IMR-90 (cell line): ENCODE measurements around the gene SLIT1. TPM values are rescaled to one million over a fixed set of nuclear protein-coding genes. Genes with fewer than 3 reads are reported as not detected.

Source experiments
- ATAC-seq: fragments of 200-7000 bp; cut with Tn5 transposase; 2 replicates; pipeline ENCODE4 v1.9.1; 2020; ENCODE audit warnings: low read depth, mild to moderate bottlenecking, moderate library complexity
- BruUV-seq: library from RNA; stranded (reverse); fragments of 400-500 nt; replicated peaks from 2 replicates; lab custom pipeline; 2021; lab: Mats Ljungman, UMichigan
- CTCF ChIA-PET: fragments of 300-600 bp; formaldehyde crosslinking; extraction: SDS; loops from one replicate; lab custom pipeline; 2021; ENCODE audit warnings: antibody characterized with exemption; lab: Yijun Ruan, JAX
- POLR2A ChIA-PET: fragments of 300-600 bp; sonication (Branson Sonifier 250); formaldehyde crosslinking; loops from one replicate; lab custom pipeline; 2022; ENCODE audit warnings: antibody characterized with exemption; ENCODE audit not compliant: unreplicated experiment; lab: Charles Lee
- DNase-seq: peaks from one replicate; pipeline ENCODE4 v3.0.0; 2013
- H2AFZ ChIP-seq: replicated peaks from 2 replicates; pipeline ENCODE3; 2013; ENCODE audit warnings: low read length, mild to moderate bottlenecking; ENCODE audit not compliant: poor library complexity
- H2AK5ac ChIP-seq: 2 replicates; pipeline ENCODE4 v1.6.1; 2013; ENCODE audit warnings: low read depth, low read length, inconsistent platforms
- H2AK9ac ChIP-seq: replicated peaks from 2 replicates; pipeline ENCODE3; 2013; ENCODE audit warnings: mild to moderate bottlenecking, low read depth, low read length, moderate library complexity; ENCODE audit not compliant: poor library complexity
- H2BK120ac ChIP-seq: 2 replicates; pipeline ENCODE4 v1.6.1; 2013; ENCODE audit warnings: low read depth, low read length, inconsistent platforms
- H2BK15ac ChIP-seq: 3 replicates; pipeline ENCODE4 v1.6.1; 2013; ENCODE audit warnings: low read depth, low read length, inconsistent platforms
- H2BK20ac ChIP-seq: 2 replicates; pipeline ENCODE4 v1.6.1; 2013; ENCODE audit warnings: low read depth, mild to moderate bottlenecking, inconsistent platforms, low read length, moderate library complexity
- H2BK5ac ChIP-seq: 2 replicates; pipeline ENCODE4 v1.6.1; 2013; ENCODE audit warnings: mild to moderate bottlenecking, low read depth, low read length, inconsistent platforms; ENCODE audit not compliant: poor library complexity, severe bottlenecking
- H3K14ac ChIP-seq: replicated peaks from 2 replicates; pipeline ENCODE4 v1.6.1; 2013; ENCODE audit warnings: low read depth, low read length, inconsistent platforms
- H3K18ac ChIP-seq: 2 replicates; pipeline ENCODE4 v1.6.1; 2013; ENCODE audit warnings: low read depth, low read length, control low read depth
- H3K23ac ChIP-seq: 2 replicates; pipeline ENCODE4 v1.6.1; 2013; ENCODE audit warnings: low read depth, low read length, inconsistent platforms
- H3K27ac ChIP-seq: 2 replicates; pipeline ENCODE4 v1.5.1; 2013; ENCODE audit warnings: mild to moderate bottlenecking, control low read depth, low read length; ENCODE audit not compliant: insufficient read depth
- H3K27me3 ChIP-seq: 2 replicates; pipeline ENCODE4 v1.6.1; 2013; ENCODE audit warnings: low read length; ENCODE audit not compliant: control insufficient read depth, insufficient read depth
- H3K36me3 ChIP-seq: 2 replicates; pipeline ENCODE4 v1.6.1; 2013; ENCODE audit warnings: low read length, mixed read lengths; ENCODE audit not compliant: control insufficient read depth, insufficient read depth
- H3K4ac ChIP-seq: 2 replicates; pipeline ENCODE4 v1.6.1; 2013; ENCODE audit warnings: low read depth, low read length, inconsistent platforms
- H3K4me1 ChIP-seq: 2 replicates; pipeline ENCODE4 v1.6.1; 2013; ENCODE audit warnings: low read length, mixed read lengths; ENCODE audit not compliant: control insufficient read depth, insufficient read depth
- H3K4me2 ChIP-seq: 2 replicates; pipeline ENCODE4 v1.6.1; 2013; ENCODE audit warnings: low read depth, mild to moderate bottlenecking, control low read depth, low read length, moderate library complexity
- H3K4me3 ChIP-seq: 2 replicates; pipeline ENCODE4 v1.5.1; 2013; ENCODE audit warnings: low read depth, mild to moderate bottlenecking, control low read depth, low read length, moderate library complexity; ENCODE audit not compliant: insufficient read depth
- H3K56ac ChIP-seq: 2 replicates; pipeline ENCODE4 v1.6.1; 2013; ENCODE audit warnings: low read length, inconsistent platforms; ENCODE audit not compliant: insufficient read depth; ENCODE audit errors: extremely low read depth
- H3K79me1 ChIP-seq, 2 experiments: 2 replicates each; pipeline ENCODE4 v1.6.1; 2013; ENCODE audit warnings: low read length in 2 of 2, inconsistent platforms in 1 of 2, low read depth in 1 of 2
- H3K9ac ChIP-seq: 2 replicates; pipeline ENCODE4 v1.6.1; 2013; ENCODE audit warnings: low read depth, low read length, control low read depth
- H3K9me1 ChIP-seq: 2 replicates; pipeline ENCODE4 v1.6.1; 2013; ENCODE audit warnings: low read length, inconsistent platforms; ENCODE audit not compliant: insufficient read depth
- H3K9me3 ChIP-seq: 2 replicates; pipeline ENCODE4 v1.6.1; 2013; ENCODE audit warnings: low read length; ENCODE audit not compliant: control insufficient read depth, insufficient read depth
- H4K20me1 ChIP-seq: 2 replicates; pipeline ENCODE4 v1.6.1; 2013; ENCODE audit warnings: low read length, inconsistent platforms; ENCODE audit not compliant: insufficient read depth
- H4K5ac ChIP-seq: 2 replicates; pipeline ENCODE4 v1.6.1; 2013; ENCODE audit warnings: mild to moderate bottlenecking, low read depth, low read length, control low read depth
- H4K8ac ChIP-seq, 2 experiments: 2 replicates each; pipeline ENCODE4 v1.6.1; 2013; ENCODE audit warnings: low read depth in 2 of 2, low read length in 2 of 2, control low read depth in 1 of 2, inconsistent platforms in 1 of 2
- H4K91ac ChIP-seq: 2 replicates; pipeline ENCODE4 v1.6.1; 2013; ENCODE audit warnings: low read depth, low read length, inconsistent platforms; ENCODE audit not compliant: insufficient read depth
- CTCF ChIP-seq: conservative IDR thresholded peaks from 2 replicates; pipeline ENCODE4 v1.5.1; 2012; ENCODE audit warnings: mild to moderate bottlenecking, low read depth, low read length, improper control_type of control experiment
- ELK1 ChIP-seq: fragments of 150-350 bp; IDR thresholded peaks from 2 replicates; pipeline ENCODE4 v1.6.1; 2016; ENCODE audit warnings: low read depth, mild to moderate bottlenecking, low read length, moderate library complexity, borderline replicate concordance
- MAFK ChIP-seq: IDR thresholded peaks from 2 replicates; pipeline ENCODE4 v1.6.1; 2012; ENCODE audit warnings: low read depth, low read length, improper control_type of control experiment
- POLR2A ChIP-seq: IDR thresholded peaks from 2 replicates; pipeline ENCODE4 v1.6.1; 2012; ENCODE audit warnings: mild to moderate bottlenecking, low read depth, low read length
- RAD21 ChIP-seq: IDR thresholded peaks from 2 replicates; pipeline ENCODE4 v1.6.1; 2012; ENCODE audit warnings: low read length, improper control_type of control experiment
- SMC3 ChIP-seq: fragments of 150-350 bp; IDR thresholded peaks from 2 replicates; pipeline ENCODE4 v1.6.1; 2016; ENCODE audit warnings: low read depth, mild to moderate bottlenecking, antibody characterized with exemption, low read length, moderate library complexity
- WGBS, 2 experiments: methylation state at CpG; one replicate each; pipeline versions ENCODE4 v1.1.5 to v1.1.7; 2013; ENCODE audit warnings: missing lambda C conversion rate in 2 of 2; ENCODE audit not compliant: insufficient read length in 1 of 2; ENCODE audit errors: extremely low coverage in 2 of 2; 5-methylcytosine and 5-hydroxymethylcytosine counted together
- dilution Hi-C: fragments of 300-500 bp; cut with HindIII; formaldehyde crosslinking; loops from one replicate; pipeline ENCODE4 v1.14.3; 2018; ENCODE audit warnings: low sequenced_read_pairs; ENCODE audit not compliant: unreplicated experiment
- in situ Hi-C: fragments of 300-500 bp; cut with MboI; formaldehyde crosslinking; loops from 3 replicates; pipeline ENCODE4 v1.14.3; 2019; ENCODE audit warnings: low sequenced_read_pairs, inconsistent platforms, mixed read lengths
- intact Hi-C: fragments of 100-400 bp; cut with micrococcal nuclease; formaldehyde crosslinking; loops from 2 replicates; pipeline ENCODE4 v1.10.0; 2022
- polyA plus RNA-seq, 3 experiments: library from polyadenylated mRNA; depleted of rRNA; stranded (reverse); fragments of >200 nt; gene quantifications; 2 replicates each; pipeline ENCODE4 v1.2.3, GENCODE V29; 2012; ENCODE audit warnings: low replicate concordance in 1 of 3
- total RNA-seq: library from RNA; depleted of rRNA; stranded (reverse); fragments of >200 nt; gene quantifications from 2 replicates; pipeline ENCODE4 v1.2.3, GENCODE V29; 2012

The SLIT1 gene
- total and polyA plus RNA-seq, 2 of the 4 experiments (the other 2 are of a cell fraction), result under 0.01 TPM

GRCh38 chr10:97142834-97143233 is 42.9 kb downstream of the SLIT1 start:
- ATAC-seq, result no peak
- no TSS peak for BruUV-seq

More at GRCh38 chr10:97142834-97143233, 42.9 kb downstream of the SLIT1 start:
- DNase-seq, result no peak
- no peak overlapping the region for H4K5ac ChIP-seq
- H2AFZ ChIP-seq, result no peak overlapping the region
- H4K20me1 ChIP-seq, result no peaks in the 10 kb centered on the region
- no peak overlapping the region for H3K27ac ChIP-seq
- H4K8ac ChIP-seq, result no peak overlapping the region
- H3K4me1 ChIP-seq, result no peaks in the 10 kb centered on the region
- H3K4me2 ChIP-seq, result no peak overlapping the region
- no peak overlapping the region for H2BK120ac ChIP-seq
- dilution Hi-C loops, result no loop called here
- no peak overlapping the region for H3K4ac ChIP-seq
- CTCF ChIA-PET, result no interaction called here
- no peak overlapping the region for H2AK5ac ChIP-seq
- H2BK15ac ChIP-seq, result no peak overlapping the region
- no peak overlapping the region for H3K56ac ChIP-seq
- POLR2A ChIA-PET, result no interaction called here
- no CpG with 5 or more reads among the region's 2 CpGs for WGBS, 2 experiments
- H3K14ac ChIP-seq, result no peak overlapping the region
- H3K9me3 ChIP-seq, result no peaks in the 10 kb centered on the region
- no peak overlapping the region for H3K4me3 ChIP-seq
- TF ChIP-seq CTCF, result no peak
- TF ChIP-seq RAD21, result no peak
- no peak for TF ChIP-seq ELK1
- TF ChIP-seq MAFK, result no peak
- no peak for TF ChIP-seq SMC3
- no peak for TF ChIP-seq POLR2A
- H4K91ac ChIP-seq, result no peak overlapping the region
- H3K23ac ChIP-seq, result no peak overlapping the region
- intact Hi-C loops, result no loop called here
- in situ Hi-C loops, result no loop called here
- peaks cover 41% of the 10 kb centered on the region for H3K27me3 ChIP-seq
- no peaks in the 10 kb centered on the region for H3K79me1 ChIP-seq
- H3K9ac ChIP-seq, result no peak overlapping the region
- no peaks in the 10 kb centered on the region for H3K36me3 ChIP-seq
- no peak overlapping the region for H2BK5ac ChIP-seq
- H2AK9ac ChIP-seq, result no peak overlapping the region
- H3K18ac ChIP-seq, result no peak overlapping the region
- no peak overlapping the region for H2BK20ac ChIP-seq
- H3K9me1 ChIP-seq, result no peaks in the 10 kb centered on the region
